HEK293T (cell line): ENCODE data around the gene CSRP3.

ENCODE experiments used
- CTCF ChIA-PET: fragments of 350-600 bp; formaldehyde crosslinking; extraction: SDS; loops from one replicate; lab custom pipeline; 2021; ENCODE audit warnings: antibody characterized with exemption, inconsistent platforms; lab: Yijun Ruan, JAX
- POLR2A ChIA-PET: fragments of 350-600 bp; formaldehyde crosslinking; extraction: SDS; loops from one replicate; lab custom pipeline; 2020; ENCODE audit warnings: antibody characterized with exemption, inconsistent platforms; lab: Yijun Ruan, JAX
- DNase-seq: peaks from one replicate; pipeline ENCODE4 v3.0.0; 2012; ENCODE audit warnings: mixed read lengths; ENCODE audit errors: extremely low spot score
- ARNT ChIP-seq: fragments of 450-650 bp; IDR thresholded peaks from 2 replicates; pipeline ENCODE4 v1.6.1; 2017; ENCODE audit warnings: mild to moderate bottlenecking
- BHLHE40 ChIP-seq: fragments of 450-650 bp; IDR thresholded peaks from 2 replicates; pipeline ENCODE4 v1.6.1; 2016; ENCODE audit warnings: mild to moderate bottlenecking, moderate library complexity, borderline replicate concordance
- CTBP1 ChIP-seq: fragments of 450-650 bp; IDR thresholded peaks from 2 replicates; pipeline ENCODE4 v1.6.1; 2016; ENCODE audit warnings: borderline replicate concordance
- ELF4 ChIP-seq: fragments of 450-650 bp; IDR thresholded peaks from 2 replicates; pipeline ENCODE4 v1.6.1; 2017; ENCODE audit warnings: antibody characterized with exemption
- FOXA1 ChIP-seq: fragments of 450-650 bp; IDR thresholded peaks from 2 replicates; pipeline ENCODE4 v1.6.1; 2016; ENCODE audit warnings: mild to moderate bottlenecking
- FOXK2 ChIP-seq: fragments of 450-650 bp; IDR thresholded peaks from 2 replicates; pipeline ENCODE4 v1.6.1; 2016; ENCODE audit warnings: mild to moderate bottlenecking
- FOXM1 ChIP-seq: fragments of 450-650 bp; IDR thresholded peaks from 2 replicates; pipeline ENCODE4 v1.6.1; 2017; ENCODE audit warnings: mild to moderate bottlenecking, borderline replicate concordance
- HDGF ChIP-seq: fragments of 450-650 bp; IDR thresholded peaks from 2 replicates; pipeline ENCODE4 v1.6.1; 2017; ENCODE audit warnings: antibody characterized with exemption, borderline replicate concordance
- L3MBTL2 ChIP-seq: fragments of 450-650 bp; conservative IDR thresholded peaks from 2 replicates; pipeline ENCODE4 v1.6.1; 2016; ENCODE audit warnings: mild to moderate bottlenecking
- LEF1 ChIP-seq: fragments of 450-650 bp; IDR thresholded peaks from 2 replicates; pipeline ENCODE4 v1.6.1; 2017; ENCODE audit warnings: mild to moderate bottlenecking, borderline replicate concordance
- NFRKB ChIP-seq: fragments of 450-650 bp; IDR thresholded peaks from 2 replicates; pipeline ENCODE4 v1.6.1; 2016; ENCODE audit warnings: mild to moderate bottlenecking, moderate library complexity
- PKNOX1 ChIP-seq: fragments of 450-650 bp; IDR thresholded peaks from 2 replicates; pipeline ENCODE4 v1.6.1; 2016
- SP1 ChIP-seq: fragments of 450-650 bp; IDR thresholded peaks from 2 replicates; pipeline ENCODE4 v1.6.1; 2017
- SUZ12 ChIP-seq: fragments of 450-650 bp; IDR thresholded peaks from 2 replicates; pipeline ENCODE4 v1.6.1; 2016; ENCODE audit warnings: mild to moderate bottlenecking
- TARDBP ChIP-seq: fragments of 450-650 bp; IDR thresholded peaks from 2 replicates; pipeline ENCODE4 v1.6.1; 2016
- ZNF384 ChIP-seq: fragments of 450-650 bp; IDR thresholded peaks from 2 replicates; pipeline ENCODE4 v1.6.1; 2016

Gene CSRP3

DNA sequence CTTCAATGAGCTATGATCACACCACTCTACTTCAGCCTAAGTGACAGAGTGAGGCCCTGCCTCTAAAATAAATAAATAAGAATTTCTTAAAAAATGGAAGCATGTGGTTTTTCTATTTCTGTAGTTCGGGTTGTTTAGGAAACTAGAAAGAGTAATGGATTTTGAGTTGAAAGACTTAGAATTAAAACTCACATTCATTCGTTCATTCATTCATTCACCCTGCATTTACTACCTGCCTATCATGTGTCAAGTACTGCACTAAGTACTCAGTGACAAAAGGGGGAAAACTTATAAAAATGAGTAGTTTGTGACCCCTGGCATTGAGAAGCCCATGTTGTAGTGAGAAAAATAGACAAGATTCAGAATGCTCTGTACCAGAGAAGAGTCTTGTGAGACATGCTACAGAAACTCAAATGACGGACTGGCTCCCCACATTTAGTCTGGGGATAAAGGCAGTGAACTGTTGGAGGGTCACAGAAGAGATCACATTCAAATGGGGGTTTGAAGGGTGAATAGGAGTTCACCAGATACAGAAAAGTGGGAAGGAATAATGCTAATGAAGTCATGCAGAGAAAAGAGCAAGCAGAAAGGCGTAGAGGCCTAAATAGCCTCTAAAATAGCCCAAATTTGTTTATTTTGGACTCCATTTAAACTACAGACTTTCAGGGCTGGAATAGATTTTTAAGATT, 7.0 kb downstream of the CSRP3 start:
- no peak for DNase-seq
- POLR2A ChIA-PET = no interaction called here
- CTCF ChIA-PET = no interaction called here
- no peak for TF ChIP-seq FOXM1
- TF ChIP-seq L3MBTL2 = no peak
- no peak for TF ChIP-seq ARNT
- TF ChIP-seq TARDBP = no peak

GRCh38 chr11:19193916-19194315, 7.9 kb downstream of the CSRP3 start:
- no peak for DNase-seq
- ChIA-PET CTCF (no interaction called here), POLR2A (no interaction called here)
- TF ChIP-seq ARNT (no peak), HDGF (no peak)

DNA sequence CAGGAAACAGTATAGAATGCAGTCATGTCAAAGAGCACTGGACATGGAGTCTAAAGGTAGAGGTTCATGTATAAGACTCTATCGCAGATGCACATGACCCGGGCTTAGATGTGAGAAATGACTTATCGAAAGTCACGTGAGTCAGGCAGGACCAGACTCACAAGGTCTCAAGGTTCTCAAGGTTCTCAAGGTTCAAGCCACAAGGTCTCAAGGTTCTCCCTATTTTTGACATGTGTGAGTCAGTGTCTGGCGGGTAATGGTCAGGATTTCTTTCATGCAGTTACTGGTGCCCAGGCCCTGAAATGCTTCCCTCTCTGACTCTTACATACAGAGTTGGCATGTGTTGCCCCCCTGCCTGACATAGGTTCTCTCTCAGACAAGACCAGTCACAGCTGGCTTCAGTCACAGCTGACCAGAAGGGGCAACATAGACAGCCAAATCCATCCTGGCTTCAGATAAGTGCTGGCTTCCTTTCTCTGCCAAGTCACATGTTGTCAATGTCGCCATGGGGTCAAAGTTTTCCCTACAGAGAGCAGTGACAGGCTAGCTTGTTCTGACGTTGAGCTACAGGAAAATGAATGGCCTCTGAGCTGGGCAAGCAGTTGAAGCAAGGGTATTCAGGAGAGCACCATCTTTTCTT, 10.1 kb downstream of the CSRP3 start:
- ChIA-PET CTCF (no interaction called here), POLR2A (no interaction called here)
- TF ChIP-seq BHLHE40 (no peak), CTBP1 (no peak), ARNT (no peak), SP1 (no peak)
- no peak for DNase-seq

DNA sequence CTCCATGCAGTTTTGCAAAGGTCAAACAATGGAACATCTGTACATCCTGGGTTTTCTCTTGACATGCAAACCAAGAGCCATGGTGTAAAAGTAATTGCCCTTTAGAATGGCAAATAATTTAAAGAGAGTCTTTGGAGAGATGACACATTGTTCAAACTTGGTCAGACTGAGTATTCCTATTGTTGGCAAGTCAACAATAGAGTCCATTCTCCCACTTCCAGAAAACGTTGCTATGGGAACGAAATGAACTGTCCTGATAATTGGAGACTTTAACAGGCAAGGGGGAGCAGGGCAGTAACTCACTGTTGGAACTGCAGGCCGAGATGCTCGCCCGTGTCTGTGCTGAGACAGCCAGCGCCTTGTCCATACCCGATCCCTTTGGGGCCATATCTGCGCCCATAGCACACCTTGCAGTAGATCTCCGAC, 13.9 kb downstream of the CSRP3 start:
- no peak for TF ChIP-seq ARNT
- TF ChIP-seq BHLHE40 = no peak
- TF ChIP-seq FOXA1 = no peak
- no peak for TF ChIP-seq SP1
- TF ChIP-seq ZNF384 = no peak
- TF ChIP-seq TARDBP = no peak
- TF ChIP-seq ELF4 = no peak
- TF ChIP-seq PKNOX1 = no peak
- TF ChIP-seq FOXM1 = no peak
- TF ChIP-seq LEF1 = no peak
- no peak for TF ChIP-seq L3MBTL2
- no peak for TF ChIP-seq SUZ12
- no peak for TF ChIP-seq CTBP1
- DNase-seq = no peak
- ChIA-PET POLR2A (no interaction called here), CTCF (no interaction called here)

DNA sequence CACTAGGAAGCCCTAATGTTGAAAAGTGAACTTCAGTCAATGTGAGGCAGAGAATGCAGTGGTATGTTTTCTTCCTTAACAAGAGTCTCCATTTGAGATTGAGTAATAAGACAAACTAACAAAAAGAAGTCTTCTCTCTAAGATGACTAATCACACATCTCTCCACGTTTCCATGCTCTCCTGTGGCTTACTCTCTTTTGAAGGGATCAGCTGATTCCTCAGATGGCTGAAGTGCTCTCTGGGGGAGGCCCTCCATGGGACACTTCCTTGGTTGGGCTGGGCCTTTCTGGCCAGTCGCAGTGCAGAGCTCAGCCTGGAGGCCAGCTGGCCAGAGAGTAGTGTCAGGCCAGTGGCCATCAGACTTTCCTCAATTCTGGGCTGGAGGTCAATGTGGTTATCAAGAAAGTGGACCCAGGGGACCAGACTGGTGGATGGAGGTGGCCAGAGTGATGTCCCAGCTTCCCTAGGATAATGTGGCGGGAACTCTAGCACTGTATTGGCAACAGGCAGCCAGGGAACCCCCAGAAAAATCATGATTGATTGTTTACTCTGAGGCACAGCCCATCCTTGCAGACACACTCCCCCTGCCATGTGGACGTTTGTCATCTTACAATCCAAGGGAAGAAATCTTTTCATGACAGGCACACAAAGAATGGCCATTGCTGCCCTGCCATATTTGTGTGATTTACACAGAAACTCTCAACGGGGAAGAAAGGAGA, 14.5 kb downstream of the CSRP3 start:
- DNase-seq = no peak
- ChIA-PET POLR2A (no interaction called here), CTCF (no interaction called here)
- TF ChIP-seq NFRKB (no peak), PKNOX1 (no peak), FOXA1 (no peak), L3MBTL2 (no peak), BHLHE40 (no peak)

- no peak for DNase-seq
- TF ChIP-seq LEF1 (no peak), ZNF384 (no peak), SUZ12 (no peak), TARDBP (no peak), L3MBTL2 (no peak), SP1 (no peak), CTBP1 (no peak), NFRKB (no peak), PKNOX1 (no peak), FOXA1 (no peak), FOXM1 (no peak), FOXK2 (no peak), HDGF (no peak)
- ChIA-PET POLR2A (no interaction called here), CTCF (no interaction called here)
These were observed 16.2 kb downstream of the CSRP3 start for GRCh38 chr11:19185516-19186052.
